PC-9 (cell line): ENCODE measurements around the gene NUDT3. TPM values are rescaled to one million over a fixed set of nuclear protein-coding genes. Genes with fewer than 3 reads are reported as not detected.

ENCODE experiments used
- BruUV-seq: library from RNA; stranded (reverse); fragments of 400-500 nt; replicated peaks from 2 replicates; lab custom pipeline; 2021; lab: Mats Ljungman, UMichigan
- CTCF ChIA-PET: fragments of 300-600 bp; sonication (Branson Sonifier 250); formaldehyde crosslinking; loops from one replicate; lab custom pipeline; 2022; ENCODE audit warnings: antibody characterized with exemption; lab: Charles Lee
- POLR2A ChIA-PET: fragments of 300-600 bp; sonication (Branson Sonifier 250); formaldehyde crosslinking; loops from one replicate; lab custom pipeline; 2022; ENCODE audit warnings: antibody characterized with exemption; ENCODE audit not compliant: unreplicated experiment; lab: Charles Lee
- DNase-seq, 2 experiments: peaks; one replicate each; pipeline versions ENCODE4 v3.0.0 to v3.0.0-alpha.2; 2015 to 2022; ENCODE audit warnings: mixed read lengths in 1 of 2
- H2AFZ ChIP-seq: fragments of 200-600 bp; sonication (generic); 2 replicates; pipeline ENCODE4 v1.8.1; 2017; ENCODE audit warnings: antibody characterized with exemption
- H3F3A ChIP-seq: fragments of 200-600 bp; sonication (generic); 2 replicates; pipeline ENCODE4 v1.8.1; 2017; ENCODE audit warnings: antibody characterized with exemption, mild to moderate bottlenecking, low read depth; ENCODE audit not compliant: insufficient read depth
- H3K27ac ChIP-seq: fragments of 200-600 bp; sonication (generic); 2 replicates; pipeline ENCODE4 v1.6.1; 2016; ENCODE audit warnings: mixed run types
- H3K27me3 ChIP-seq: fragments of 200-600 bp; sonication (generic); 2 replicates; pipeline ENCODE4 v1.6.1; 2016; ENCODE audit warnings: low read depth, mixed run types; ENCODE audit not compliant: insufficient read depth
- H3K36me3 ChIP-seq: fragments of 200-600 bp; sonication (generic); 2 replicates; pipeline ENCODE4 v1.6.1; 2016; ENCODE audit warnings: low read depth, mixed run types
- H3K4me1 ChIP-seq: fragments of 200-600 bp; sonication (generic); replicated peaks from 2 replicates; pipeline ENCODE4 v1.6.1; 2016; ENCODE audit warnings: mixed run types; ENCODE audit not compliant: insufficient read depth
- H3K4me2 ChIP-seq: fragments of 200-600 bp; sonication (generic); 2 replicates; pipeline ENCODE4 v1.6.1; 2017; ENCODE audit warnings: mixed run types
- H3K4me3 ChIP-seq: fragments of 200-600 bp; sonication (generic); 2 replicates; pipeline ENCODE4 v1.6.1; 2016; ENCODE audit warnings: mixed run types
- H3K79me2 ChIP-seq: fragments of 200-600 bp; sonication (generic); 2 replicates; pipeline ENCODE4 v1.6.1; 2017; ENCODE audit warnings: low read depth, mixed run types
- H3K9me2 ChIP-seq: fragments of 200-600 bp; sonication (generic); 2 replicates; pipeline ENCODE4 v1.8.1; 2017; ENCODE audit warnings: mild to moderate bottlenecking; ENCODE audit not compliant: insufficient read depth
- H3K9me3 ChIP-seq: fragments of 200-600 bp; sonication (generic); 2 replicates; pipeline ENCODE4 v1.8.1; 2016; ENCODE audit warnings: low read depth; ENCODE audit not compliant: insufficient read depth
- H4K20me1 ChIP-seq: fragments of 200-600 bp; sonication (generic); 2 replicates; pipeline ENCODE4 v1.8.1; 2017; ENCODE audit not compliant: insufficient read depth
- EZH2 ChIP-seq: fragments of 200-600 bp; sonication (generic); IDR thresholded peaks from 2 replicates; pipeline ENCODE4 v1.8.0; 2017; ENCODE audit warnings: antibody characterized with exemption, low read depth
- intact Hi-C: fragments of 100-400 bp; cut with micrococcal nuclease; formaldehyde crosslinking; loops from one replicate; pipeline ENCODE4 v1.10.0; 2022; ENCODE audit not compliant: unreplicated experiment
- total RNA-seq: library from RNA; stranded (reverse); gene quantifications from 2 replicates; pipeline ENCODE4 v1.2.3, GENCODE V29; 2021
- TF ChIP-seq, protein P1 (sequence below): fragments of 200-600 bp; sonication (generic); conservative IDR thresholded peaks from 2 replicates; pipeline ENCODE4 v1.6.1; 2017; ENCODE audit warnings: mixed run types, antibody characterized with exemption, mild to moderate bottlenecking, moderate library complexity

Gene NUDT3
- total RNA-seq, 1 experiment from 2014 or later, result 19.1 TPM

GRCh38 chr6:34234667-34235306, 157.7 kb downstream of the NUDT3 start:
- intact Hi-C loops, result no loop called here
- peaks cover 80% of the 10 kb centered on the region for H3F3A ChIP-seq
- H3K27me3 ChIP-seq, result no peaks in the 10 kb centered on the region
- no peak for DNase-seq
- CTCF ChIA-PET, result no interaction called here
- TF ChIP-seq EZH2, result no peak
- TF ChIP-seq, protein P1, sequence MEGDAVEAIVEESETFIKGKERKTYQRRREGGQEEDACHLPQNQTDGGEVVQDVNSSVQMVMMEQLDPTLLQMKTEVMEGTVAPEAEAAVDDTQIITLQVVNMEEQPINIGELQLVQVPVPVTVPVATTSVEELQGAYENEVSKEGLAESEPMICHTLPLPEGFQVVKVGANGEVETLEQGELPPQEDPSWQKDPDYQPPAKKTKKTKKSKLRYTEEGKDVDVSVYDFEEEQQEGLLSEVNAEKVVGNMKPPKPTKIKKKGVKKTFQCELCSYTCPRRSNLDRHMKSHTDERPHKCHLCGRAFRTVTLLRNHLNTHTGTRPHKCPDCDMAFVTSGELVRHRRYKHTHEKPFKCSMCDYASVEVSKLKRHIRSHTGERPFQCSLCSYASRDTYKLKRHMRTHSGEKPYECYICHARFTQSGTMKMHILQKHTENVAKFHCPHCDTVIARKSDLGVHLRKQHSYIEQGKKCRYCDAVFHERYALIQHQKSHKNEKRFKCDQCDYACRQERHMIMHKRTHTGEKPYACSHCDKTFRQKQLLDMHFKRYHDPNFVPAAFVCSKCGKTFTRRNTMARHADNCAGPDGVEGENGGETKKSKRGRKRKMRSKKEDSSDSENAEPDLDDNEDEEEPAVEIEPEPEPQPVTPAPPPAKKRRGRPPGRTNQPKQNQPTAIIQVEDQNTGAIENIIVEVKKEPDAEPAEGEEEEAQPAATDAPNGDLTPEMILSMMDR, result no peak
- no peaks in the 10 kb centered on the region for H3K9me2 ChIP-seq
- H3K9me3 ChIP-seq, result no peaks in the 10 kb centered on the region
- peaks cover 16% of the 10 kb centered on the region for H4K20me1 ChIP-seq
- H3K4me3 ChIP-seq, result no peak overlapping the region
- H3K36me3 ChIP-seq, result peaks cover 17% of the 10 kb centered on the region
- no TSS peak for BruUV-seq
- POLR2A ChIA-PET, result no interaction called here
- peak overlapping the region; percentile 97 for H3K27ac ChIP-seq
- no peak overlapping the region for H2AFZ ChIP-seq
- H3K4me1 ChIP-seq, result peaks cover 52% of the 10 kb centered on the region
- peaks cover 29% of the 10 kb centered on the region for H3K79me2 ChIP-seq
- H3K4me2 ChIP-seq, result no peak overlapping the region

GRCh38 chr6:34233867-34234266, 158.6 kb downstream of the NUDT3 start:
- Histone ChIP-seq H3K36me3 (peaks cover 8% of the 10 kb centered on the region), H3K4me3 (no peak overlapping the region), H4K20me1 (peaks cover 7% of the 10 kb centered on the region), H2AFZ (no peak overlapping the region), H3K9me3 (no peaks in the 10 kb centered on the region), H3K4me2 (no peak overlapping the region), H3K27ac (peak overlapping the region; percentile 97), H3K79me2 (peaks cover 20% of the 10 kb centered on the region), H3F3A (peaks cover 80% of the 10 kb centered on the region), H3K9me2 (no peaks in the 10 kb centered on the region), H3K4me1 (peaks cover 56% of the 10 kb centered on the region), H3K27me3 (no peaks in the 10 kb centered on the region)
- DNase-seq, result no peak
- ChIA-PET CTCF (no interaction called here), POLR2A (interaction anchor here (0.7 kb wide), 1 partner anchor 10 kb away, joined by 5 read pairs; no protein-coding TSS in a partner anchor)
- no TSS peak for BruUV-seq
- intact Hi-C loops, result no loop called here
- TF ChIP-seq, protein P1, result no peak

- H3K9me3 ChIP-seq, result no peaks in the 10 kb centered on the region; the same call in 1 of the 2 replicates
- peaks cover 11% of the 10 kb centered on the region for H3K79me2 ChIP-seq
- no TSS peak for BruUV-seq
- TF ChIP-seq, protein P1, result no peak
- TF ChIP-seq EZH2, result no peak
- POLR2A ChIA-PET, result interaction anchor here (0.7 kb wide), 1 partner anchor 11 kb away, joined by 5 read pairs; no protein-coding TSS in a partner anchor
- CTCF ChIA-PET, result no interaction called here
- H3K9me2 ChIP-seq, result no peaks in the 10 kb centered on the region
- H3K4me3 ChIP-seq, result no peak overlapping the region
- H3K4me1 ChIP-seq, result peaks cover 66% of the 10 kb centered on the region
- H3K36me3 ChIP-seq, result no peaks in the 10 kb centered on the region; the same call in 1 of the 2 replicates
- no peak overlapping the region for H2AFZ ChIP-seq
- H3F3A ChIP-seq, result peaks cover 80% of the 10 kb centered on the region
- no peak overlapping the region for H3K4me2 ChIP-seq
- peak overlapping the region; percentile 35; the same call in 1 of the 2 replicates for H3K27ac ChIP-seq
- no peaks in the 10 kb centered on the region for H3K27me3 ChIP-seq
- intact Hi-C loops, result no loop called here
- no peaks in the 10 kb centered on the region for H4K20me1 ChIP-seq
- DNase-seq, result no peak
These were observed 159.6 kb downstream of the NUDT3 start for GRCh38 chr6:34232901-34233300.
